IPS DF 6.9 (cell line): ENCODE results near the gene ZBED6.
"Not testable (repeated sequence)": the region's sequence is repeated elsewhere in the genome, so short reads cannot be mapped to it uniquely, and the experiment has no call there.

Experiments used
- DNase-seq: peaks from one replicate; pipeline ENCODE4 v3.0.0-alpha.2; 2013; ENCODE audit warnings: low read depth, low spot score
- H3K27ac ChIP-seq: one replicate; pipeline ENCODE4 v1.5.1; 2013; ENCODE audit warnings: low read length, control low read depth
- H3K27me3 ChIP-seq: 2 replicates; pipeline ENCODE4 v1.6.1; 2013; ENCODE audit warnings: mild to moderate bottlenecking, low read length; ENCODE audit not compliant: control insufficient read depth, insufficient read depth
- H3K36me3 ChIP-seq: 2 replicates; pipeline ENCODE4 v1.6.1; 2013; ENCODE audit warnings: low read length; ENCODE audit not compliant: control insufficient read depth, insufficient read depth
- H3K4me1 ChIP-seq: 2 replicates; pipeline ENCODE4 v1.6.1; 2013; ENCODE audit warnings: low read length; ENCODE audit not compliant: control insufficient read depth, insufficient read depth
- H3K4me3 ChIP-seq: 2 replicates; pipeline ENCODE4 v1.5.1; 2013; ENCODE audit warnings: mild to moderate bottlenecking, low read length
- H3K9me3 ChIP-seq: 2 replicates; pipeline ENCODE4 v1.6.1; 2013; ENCODE audit warnings: low read length, inconsistent platforms; ENCODE audit not compliant: control insufficient read depth, insufficient read depth
- WGBS: extraction: QIAGEN DNeasy Blood & Tissue Kit; methylation state at CpG from one replicate; pipeline ENCODE4 v1.1.7; 2013; ENCODE audit warnings: mixed read lengths, missing lambda C conversion rate; ENCODE audit not compliant: insufficient read length, insufficient coverage; 5-methylcytosine and 5-hydroxymethylcytosine counted together

Gene ZBED6, protein sequence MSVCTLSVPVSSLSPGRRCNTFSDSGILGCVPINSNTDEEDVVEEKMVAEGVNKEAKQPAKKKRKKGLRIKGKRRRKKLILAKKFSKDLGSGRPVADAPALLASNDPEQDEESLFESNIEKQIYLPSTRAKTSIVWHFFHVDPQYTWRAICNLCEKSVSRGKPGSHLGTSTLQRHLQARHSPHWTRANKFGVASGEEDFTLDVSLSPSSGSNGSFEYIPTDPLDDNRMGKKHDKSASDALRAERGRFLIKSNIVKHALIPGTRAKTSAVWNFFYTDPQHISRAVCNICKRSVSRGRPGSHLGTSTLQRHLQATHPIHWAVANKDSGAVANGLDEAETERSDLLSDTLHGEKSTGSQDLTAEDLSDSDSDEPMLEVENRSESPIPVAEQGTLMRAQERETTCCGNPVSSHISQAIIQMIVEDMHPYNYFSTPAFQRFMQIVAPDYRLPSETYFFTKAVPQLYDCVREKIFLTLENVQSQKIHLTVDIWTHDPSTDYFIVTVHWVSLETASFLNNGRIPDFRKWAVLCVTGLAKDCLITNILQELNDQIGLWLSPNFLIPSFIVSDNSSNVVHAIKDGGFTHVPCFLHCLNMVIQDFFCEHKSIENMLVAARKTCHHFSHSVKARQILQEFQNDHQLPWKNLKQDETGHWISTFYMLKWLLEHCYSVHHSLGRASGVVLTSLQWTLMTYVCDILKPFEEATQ (N-terminal part only)

DNA sequence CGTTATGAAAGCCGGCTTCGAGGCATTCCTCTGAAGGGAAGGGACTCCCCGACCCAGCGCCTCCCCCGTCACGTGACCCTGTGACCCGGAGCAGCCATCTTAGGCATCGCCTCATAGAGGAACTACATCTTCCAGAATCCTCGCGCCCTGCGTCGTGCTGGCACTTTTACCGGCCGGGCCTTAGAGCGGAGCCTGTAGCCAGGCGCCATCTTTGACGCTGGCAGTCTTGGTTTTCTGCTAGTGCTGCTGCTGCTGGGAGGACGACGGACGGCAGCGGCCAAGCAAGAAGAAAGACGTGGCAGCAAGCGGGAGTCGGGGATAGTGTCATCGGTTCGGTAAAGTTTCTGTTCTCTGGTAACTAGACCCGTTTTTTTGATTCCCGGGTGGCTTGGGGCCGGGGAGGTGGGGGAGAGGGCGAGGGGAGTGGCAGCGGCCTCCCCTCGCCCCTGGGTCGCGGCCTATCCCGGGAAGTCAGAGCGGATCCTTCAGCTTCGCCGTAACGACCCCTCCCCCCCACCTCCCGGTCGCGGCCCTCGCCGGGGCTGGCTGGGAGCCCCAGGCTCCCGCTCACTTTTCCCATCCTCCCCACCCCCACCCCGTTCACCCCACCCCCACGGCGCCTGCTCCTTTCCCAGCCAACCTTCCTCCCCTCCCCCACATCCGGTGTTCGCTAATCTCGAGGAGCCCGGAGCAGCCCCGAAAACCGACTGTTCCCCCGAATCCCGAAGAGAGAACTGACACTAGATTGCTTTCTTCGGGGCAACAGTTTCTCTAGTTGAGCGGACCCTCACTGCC is at the start of gene ZBED6, which contains the start of gene ZC3H11A:
Gene ZBED6 (plus strand): TSS at position 183 of the 795 bp plus-strand sequence. CDS start 1,900 bp downstream, outside the sequence.
Gene ZC3H11A (plus strand): TSS at position 183 of the 795 bp plus-strand sequence. CDS start 21,448 bp downstream, outside the sequence.
- no CpG with 5 or more reads among the region's 59 CpGs for WGBS

DNA sequence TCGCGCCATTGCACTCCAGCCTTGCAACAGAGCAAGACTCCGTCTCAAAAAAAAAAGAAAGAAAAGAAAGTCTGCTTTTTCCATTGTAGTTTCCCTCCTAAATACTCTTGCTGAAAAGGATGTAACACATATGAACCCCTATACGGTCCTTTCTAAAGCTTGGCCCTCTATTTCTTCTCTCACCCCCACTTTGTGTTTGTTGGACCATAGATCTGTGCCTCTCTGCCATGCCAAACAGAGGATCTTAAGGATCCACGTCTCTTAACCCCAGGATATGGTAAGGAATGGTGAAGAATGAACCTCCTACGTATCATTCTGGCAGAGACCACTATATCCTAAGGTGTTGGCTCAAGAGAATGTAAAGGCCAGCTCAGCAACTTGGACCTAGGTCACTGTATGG is 49.1 kb upstream of the ZBED6 start:
- Histone ChIP-seq H3K36me3 (no peaks in the 10 kb centered on the region), H3K4me1 (peaks cover 6% of the 10 kb centered on the region; the same call in 1 of the 2 replicates), H3K27me3 (no peaks in the 10 kb centered on the region), H3K9me3 (no peaks in the 10 kb centered on the region), H3K4me3 (no peak overlapping the region), H3K27ac (no peak overlapping the region)
- no peak for DNase-seq
- no CpG with 5 or more reads among the region's 6 CpGs for WGBS

More for the DNA sequence above, at the start of gene ZBED6, which contains the start of gene ZC3H11A:
- H3K4me1 ChIP-seq = peaks cover 2% of the 10 kb centered on the region; the same call in 1 of the 2 replicates
- H3K27ac ChIP-seq = no peak within 1 kb of the TSS
- DNase-seq = peak; percentile 94
- H3K4me3 ChIP-seq = peak within 1 kb of the TSS; percentile 83
- no peaks in the 10 kb centered on the region; the same call in 1 of the 2 replicates for H3K9me3 ChIP-seq
- peaks cover 6% of the 10 kb centered on the region; the same call in 1 of the 2 replicates for H3K36me3 ChIP-seq
- no peaks in the 10 kb centered on the region for H3K27me3 ChIP-seq

DNA sequence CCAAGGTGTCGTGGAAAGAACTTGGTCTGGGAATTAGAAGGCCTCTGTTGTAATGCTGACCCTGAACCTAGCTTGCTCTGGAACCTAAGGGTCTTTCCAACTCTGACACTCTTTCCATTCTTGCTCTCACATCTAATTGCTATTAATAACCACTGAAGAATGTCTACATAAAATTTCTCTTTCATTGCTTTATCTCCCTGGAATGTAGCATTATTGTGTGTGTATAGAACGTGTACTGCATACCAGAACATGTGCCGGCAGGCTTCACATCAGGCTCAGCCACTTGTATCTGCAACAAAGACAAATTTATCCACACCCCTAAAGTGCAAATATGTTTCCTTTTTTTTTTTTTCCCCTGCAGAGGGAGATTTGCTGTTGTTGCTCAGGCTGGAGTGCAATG is 44.4 kb upstream of the ZBED6 start:
- no peaks in the 10 kb centered on the region for H3K27me3 ChIP-seq
- H3K36me3 ChIP-seq = no peaks in the 10 kb centered on the region
- no peak overlapping the region for H3K4me3 ChIP-seq
- no peak overlapping the region for H3K27ac ChIP-seq
- H3K9me3 ChIP-seq = no peaks in the 10 kb centered on the region
- no peak for DNase-seq
- no CpG with 5 or more reads among the region's 3 CpGs for WGBS
- H3K4me1 ChIP-seq = no peaks in the 10 kb centered on the region

DNA sequence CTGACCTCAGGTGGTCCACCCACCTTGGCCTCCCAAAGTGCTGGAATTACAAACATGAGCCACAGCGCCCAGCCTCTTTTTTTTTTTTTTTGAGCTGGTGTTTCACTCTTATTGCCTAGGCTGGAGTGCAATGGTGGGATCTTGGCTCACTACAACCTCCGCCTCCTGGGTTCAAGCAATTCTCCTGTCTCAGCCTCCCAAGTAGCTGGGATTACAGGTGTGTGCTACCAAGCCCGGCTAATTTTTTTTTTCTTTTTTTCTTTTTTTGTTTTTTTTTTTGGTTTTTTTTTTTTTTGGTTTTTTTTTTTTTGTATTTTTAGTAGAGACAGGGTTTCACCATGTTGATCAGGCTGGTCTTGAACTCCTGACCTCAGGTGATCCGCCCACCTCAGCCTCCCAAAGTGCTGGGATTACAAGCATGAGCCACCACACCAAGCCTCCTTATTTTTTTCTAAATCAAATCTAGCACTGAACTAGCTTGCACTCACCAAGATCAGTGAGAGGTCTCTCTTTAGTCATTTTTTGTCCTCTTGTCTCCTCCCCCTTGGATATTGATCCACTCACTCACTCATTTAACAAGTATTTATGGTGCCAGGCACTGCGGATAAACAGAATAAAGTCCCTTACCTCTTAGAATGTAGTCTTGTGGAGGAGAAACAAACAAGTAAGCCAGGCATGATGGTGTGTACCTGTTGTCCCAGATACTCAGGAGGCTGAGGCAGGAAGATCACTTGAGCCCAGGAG is 43.6 kb upstream of the ZBED6 start:
- no CpG with 5 or more reads among the region's 5 CpGs for WGBS
- H3K27ac ChIP-seq = not testable (repeated sequence)

DNA sequence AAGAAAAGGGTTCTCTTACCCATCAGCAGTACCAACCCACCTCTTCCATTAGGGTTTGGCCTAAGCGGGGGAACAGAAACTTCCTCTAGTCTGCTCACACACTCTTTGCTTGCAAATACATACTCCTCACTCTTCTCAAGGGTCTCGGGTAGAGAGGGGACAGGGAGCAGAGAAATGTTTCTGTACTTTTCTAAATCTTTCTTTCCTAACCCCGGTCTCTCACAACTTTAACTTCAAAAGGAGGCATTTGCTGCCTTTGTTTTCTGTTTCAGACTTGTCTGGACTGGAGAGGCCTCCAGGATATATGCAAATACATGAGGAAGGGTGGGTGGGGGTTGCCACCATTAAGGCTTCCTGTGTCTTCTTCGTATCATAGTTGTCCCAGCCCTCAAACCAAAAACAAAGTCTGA is 41.0 kb upstream of the ZBED6 start:
- H3K36me3 ChIP-seq = no peaks in the 10 kb centered on the region
- no peak overlapping the region for H3K27ac ChIP-seq
- no peaks in the 10 kb centered on the region for H3K27me3 ChIP-seq
- H3K9me3 ChIP-seq = no peaks in the 10 kb centered on the region
- H3K4me1 ChIP-seq = no peaks in the 10 kb centered on the region
- no peak for DNase-seq
- H3K4me3 ChIP-seq = no peak overlapping the region
- WGBS = no CpG with 5 or more reads among the region's 4 CpGs

More for the DNA sequence above, 43.6 kb upstream of the ZBED6 start:
- H3K4me3 ChIP-seq, H3K36me3 ChIP-seq, H3K9me3 ChIP-seq, H3K4me1 ChIP-seq, DNase-seq, H3K27me3 ChIP-seq: not testable (repeated sequence)

DNA sequence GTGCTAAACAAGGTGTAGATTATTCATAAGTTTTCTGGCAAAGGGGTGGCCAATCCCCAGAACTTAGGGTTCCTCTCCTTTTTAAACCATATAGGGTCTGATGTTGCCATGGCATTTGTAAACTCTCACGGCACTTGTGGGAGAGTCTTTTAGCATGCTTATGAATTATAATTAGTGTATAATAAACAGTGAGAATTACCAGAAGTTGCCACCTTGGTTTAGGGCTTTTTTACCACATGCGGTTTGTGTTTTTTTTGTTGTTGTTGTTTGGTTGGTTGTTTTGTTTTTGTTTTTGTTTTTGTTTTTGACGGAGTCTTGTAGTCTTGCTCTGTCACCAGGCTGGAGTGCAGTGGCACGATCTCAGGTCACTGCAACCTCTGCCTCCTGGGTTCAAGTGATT is 39.4 kb upstream of the ZBED6 start:
- Histone ChIP-seq H3K4me3 (no peak overlapping the region), H3K9me3 (no peaks in the 10 kb centered on the region), H3K27ac (no peak overlapping the region), H3K4me1 (no peaks in the 10 kb centered on the region), H3K36me3 (no peaks in the 10 kb centered on the region), H3K27me3 (no peaks in the 10 kb centered on the region)
- 100% methylated on average over 2 of the region's 4 CpGs for WGBS
- DNase-seq = no peak

DNA sequence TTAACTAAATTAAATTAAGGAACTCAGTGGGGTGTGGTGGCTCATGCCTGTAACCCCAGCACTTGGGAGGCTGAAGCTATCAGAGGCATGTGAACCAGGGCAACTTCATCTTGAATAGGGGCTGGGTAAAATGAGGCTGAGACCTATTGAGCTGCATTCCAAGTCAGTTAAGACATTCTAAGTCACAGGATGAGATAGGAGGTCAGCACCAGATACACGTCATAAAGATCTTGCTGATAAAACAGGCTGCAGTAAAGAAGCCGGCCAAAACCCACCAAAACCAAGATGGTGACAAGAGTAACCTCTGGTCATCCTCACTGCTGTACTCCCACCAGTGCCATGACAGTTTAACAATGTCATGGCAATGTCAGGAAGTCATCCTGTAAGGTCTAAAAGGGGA is 36.7 kb upstream of the ZBED6 start:
- not testable (repeated sequence) for H3K36me3 ChIP-seq, H3K27ac ChIP-seq, H3K4me3 ChIP-seq, DNase-seq, H3K9me3 ChIP-seq, H3K27me3 ChIP-seq, H3K4me1 ChIP-seq
- no CpG with 5 or more reads among the region's 2 CpGs for WGBS

DNA sequence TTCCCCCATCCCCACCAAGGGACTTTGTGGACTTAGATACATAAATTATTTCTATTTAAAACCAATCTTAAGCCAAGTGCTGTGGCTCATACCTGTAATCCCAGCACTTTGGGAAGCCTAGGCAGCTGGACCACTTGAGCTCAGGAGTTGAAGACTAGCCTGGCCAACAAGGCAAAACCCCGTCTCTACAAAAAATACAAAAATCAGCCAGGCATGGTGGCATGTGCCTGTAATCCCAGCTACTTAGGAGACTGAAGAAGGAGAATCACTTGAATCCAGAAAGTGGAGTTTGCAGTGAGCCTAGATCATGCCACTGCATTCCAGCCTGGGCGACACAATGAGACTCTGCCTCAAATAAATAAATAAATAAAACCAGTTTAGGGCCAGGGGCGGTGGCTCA is 34.9 kb upstream of the ZBED6 start:
- Histone ChIP-seq H3K27ac (no peak overlapping the region), H3K4me1 (no peaks in the 10 kb centered on the region), H3K4me3 (no peak overlapping the region), H3K9me3 (no peaks in the 10 kb centered on the region), H3K36me3 (no peaks in the 10 kb centered on the region), H3K27me3 (no peaks in the 10 kb centered on the region)
- WGBS = no CpG with 5 or more reads among the region's 3 CpGs
- DNase-seq = no peak

DNA sequence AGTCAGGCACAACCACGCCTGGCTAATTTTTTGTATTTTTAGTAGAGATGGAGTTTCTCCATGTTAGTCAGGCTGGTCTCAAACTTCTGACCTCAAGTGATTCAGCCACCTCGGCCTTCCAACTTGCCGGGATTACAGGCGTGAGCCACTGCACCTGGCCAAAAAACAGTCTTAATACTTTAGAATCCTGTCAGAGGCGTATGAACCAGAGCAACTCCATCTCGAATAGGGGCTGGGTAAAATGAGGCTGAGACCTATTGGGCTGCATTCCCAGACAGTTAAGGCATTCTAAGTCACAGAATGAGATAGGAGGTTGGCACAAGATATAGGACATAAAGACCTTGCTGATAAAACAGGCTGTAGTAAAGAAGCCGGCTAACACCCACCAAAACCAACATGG is 33.5 kb upstream of the ZBED6 start:
- not testable (repeated sequence) for H3K27me3 ChIP-seq, H3K27ac ChIP-seq, DNase-seq, H3K4me3 ChIP-seq, H3K9me3 ChIP-seq, H3K36me3 ChIP-seq, H3K4me1 ChIP-seq
- no CpG with 5 or more reads among the region's 7 CpGs for WGBS
